H4 (cell line): ENCODE measurements around the gene NCK2. TPM values are rescaled to one million over a fixed set of nuclear protein-coding genes. Genes with fewer than 3 reads are reported as not detected.

ENCODE experiments used
- DNase-seq: peaks from one replicate; pipeline ENCODE4 v3.0.0-alpha.2; 2015; ENCODE audit warnings: low spot score
- total RNA-seq: library from RNA; depleted of rRNA; stranded (reverse); fragments of >200 nt; shearing (Covaris generic); gene quantifications from 2 replicates; pipeline ENCODE4 v1.2.3, GENCODE V29; 2014

The NCK2 gene
- total RNA-seq, 1 experiment from 2014 or later, result 17.6 TPM

- DNase-seq, result no peak
Measured at GRCh38 chr2:105845976-105846375, 101.3 kb downstream of the NCK2 start.

- DNase-seq, result no peak
Measured at GRCh38 chr2:105847056-105847455, 102.3 kb downstream of the NCK2 start.

GRCh38 chr2:105848367-105848766, 103.7 kb downstream of the NCK2 start:
- no peak for DNase-seq

- no peak for DNase-seq
Measured at GRCh38 chr2:105849431-105850179, 104.9 kb downstream of the NCK2 start.

- DNase-seq, result no peak
Measured at GRCh38 chr2:105852066-105852465, 107.4 kb downstream of the NCK2 start.

DNA sequence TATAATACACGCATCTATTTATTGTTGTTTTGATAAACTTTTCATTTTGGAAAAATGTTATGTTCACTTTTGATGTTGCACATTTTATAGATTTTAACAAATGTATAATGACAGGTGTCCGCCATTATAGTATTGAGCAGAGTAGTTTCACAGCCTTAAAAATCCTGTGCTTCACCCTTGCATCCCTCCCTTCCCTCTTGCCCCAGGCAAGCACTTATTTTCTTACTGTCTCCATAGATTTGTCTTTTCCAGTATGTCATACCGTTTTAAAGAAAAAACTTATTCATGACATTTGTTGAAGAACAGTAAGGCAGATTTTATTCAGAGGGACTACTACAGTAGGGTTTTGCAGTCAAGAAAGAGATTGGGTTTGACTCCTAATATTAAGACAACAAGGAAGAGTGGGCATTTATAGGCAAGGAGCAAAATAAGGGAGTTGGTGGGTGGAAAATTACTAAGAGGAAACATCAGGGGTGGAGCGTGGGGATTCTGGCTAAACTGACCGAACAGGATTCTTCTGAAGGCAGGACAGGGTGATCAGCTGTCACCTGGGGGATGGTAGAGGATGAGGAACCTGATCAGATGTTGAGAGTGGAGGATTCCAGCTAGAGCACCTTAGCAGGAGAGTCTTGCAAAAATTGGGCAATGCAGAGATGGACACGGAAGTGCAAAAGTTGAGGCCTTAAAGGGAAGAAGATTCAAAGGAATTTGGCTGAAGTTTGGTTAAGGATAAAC, 108.8 kb downstream of the NCK2 start:
- DNase-seq, result no peak

GRCh38 chr2:105854972-105855371, 110.3 kb downstream of the NCK2 start:
- no peak for DNase-seq

DNA sequence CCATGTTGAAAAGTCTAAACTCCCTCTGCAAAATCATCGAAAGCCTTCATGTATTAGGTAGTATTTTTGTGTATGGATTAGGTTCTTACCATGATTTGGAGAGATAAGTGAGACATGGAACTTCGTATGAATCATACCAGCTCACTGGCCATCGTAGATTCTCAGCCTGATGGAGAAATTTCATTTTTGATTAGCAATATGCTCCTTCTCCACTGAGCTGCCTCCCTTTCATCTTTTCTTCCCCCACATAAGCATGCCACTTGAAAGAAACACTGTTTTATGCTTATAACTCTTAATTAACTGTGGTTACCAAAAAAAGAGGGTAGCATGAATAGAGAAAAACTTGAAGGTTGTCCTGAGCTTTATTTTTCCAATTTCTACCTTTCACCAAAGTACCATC, 111.9 kb downstream of the NCK2 start:
- no peak for DNase-seq

- no peak for DNase-seq
Measured at GRCh38 chr2:105857076-105857740, 112.5 kb downstream of the NCK2 start.

GRCh38 chr2:105858868-105859693, 114.4 kb downstream of the NCK2 start:
- DNase-seq, result no peak

DNA sequence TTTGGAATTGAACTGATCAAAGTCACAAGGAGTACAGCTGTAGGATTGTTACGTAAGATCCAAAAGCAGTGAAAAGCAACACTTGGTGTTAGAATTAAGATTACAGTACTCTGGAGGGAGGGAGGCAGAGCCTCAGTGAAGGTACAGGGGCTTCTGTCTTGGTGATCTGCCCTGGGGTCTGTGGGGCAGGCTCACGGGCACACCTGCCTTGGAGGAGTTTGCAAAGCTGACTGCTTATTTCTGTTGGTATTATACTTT, 114.9 kb downstream of the NCK2 start:
- no peak for DNase-seq

GRCh38 chr2:105860567-105860966, 115.9 kb downstream of the NCK2 start:
- DNase-seq, result no peak

DNA sequence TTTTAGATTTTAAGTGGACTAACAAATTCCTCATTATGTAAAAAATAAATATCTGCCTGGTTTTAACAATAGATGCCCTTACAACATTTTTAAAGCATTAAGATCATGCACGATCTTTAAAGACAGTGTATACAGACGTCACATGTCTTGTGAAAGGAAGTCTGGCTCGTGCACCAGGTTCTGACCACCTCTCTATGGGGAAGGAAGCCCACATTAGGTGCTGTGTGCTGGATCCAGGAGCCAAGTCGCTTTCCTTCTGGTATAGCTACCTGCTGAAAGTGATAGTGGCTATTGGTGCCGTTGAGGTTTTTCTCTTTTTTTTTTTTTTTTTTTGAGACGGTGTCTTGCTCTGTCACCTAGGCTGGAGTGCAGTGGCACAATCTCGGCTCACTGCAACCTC, 116.5 kb downstream of the NCK2 start:
- DNase-seq, result no peak

- no peak for DNase-seq
Measured at GRCh38 chr2:105862843-105863242, 118.1 kb downstream of the NCK2 start.

- no peak for DNase-seq
Measured at GRCh38 chr2:105864262-105864661, 119.5 kb downstream of the NCK2 start.

DNA sequence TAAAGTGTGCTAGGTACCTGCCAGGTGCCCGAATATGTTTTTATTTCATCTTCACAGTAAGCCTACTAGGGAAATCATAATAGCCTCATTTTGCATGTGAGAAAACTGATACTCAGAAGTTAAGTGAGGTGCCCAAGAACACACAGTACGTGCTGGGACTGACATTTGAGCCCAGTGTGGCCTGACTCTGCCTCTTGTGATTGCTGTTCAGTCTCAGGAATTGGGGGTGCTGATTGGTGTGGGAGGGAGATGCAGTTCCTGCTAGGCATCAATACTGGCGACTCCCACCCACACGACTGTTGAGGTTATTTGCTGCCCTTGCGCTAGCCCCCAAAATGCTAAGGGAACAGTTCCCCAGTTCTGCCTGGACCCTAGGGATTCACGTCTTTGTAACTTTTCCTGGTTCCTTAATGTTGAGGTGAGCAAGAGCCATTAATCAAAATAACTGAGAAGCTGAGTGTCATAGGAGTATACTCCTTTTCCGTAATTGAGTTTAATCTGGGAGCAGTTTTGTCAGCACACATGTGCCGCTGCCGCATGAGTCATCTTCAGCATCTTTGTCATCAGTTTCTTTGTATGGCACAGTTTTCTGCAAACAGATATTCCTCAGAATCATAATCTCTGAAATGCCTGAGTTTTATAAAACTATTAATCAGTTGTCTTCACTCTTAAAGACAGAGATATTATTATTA, 120.7 kb downstream of the NCK2 start:
- DNase-seq, result no peak

- DNase-seq, result no peak
Measured at GRCh38 chr2:105866216-105867185, 121.8 kb downstream of the NCK2 start.

- no peak for DNase-seq
Measured at GRCh38 chr2:105867587-105867986, 122.9 kb downstream of the NCK2 start.

DNA sequence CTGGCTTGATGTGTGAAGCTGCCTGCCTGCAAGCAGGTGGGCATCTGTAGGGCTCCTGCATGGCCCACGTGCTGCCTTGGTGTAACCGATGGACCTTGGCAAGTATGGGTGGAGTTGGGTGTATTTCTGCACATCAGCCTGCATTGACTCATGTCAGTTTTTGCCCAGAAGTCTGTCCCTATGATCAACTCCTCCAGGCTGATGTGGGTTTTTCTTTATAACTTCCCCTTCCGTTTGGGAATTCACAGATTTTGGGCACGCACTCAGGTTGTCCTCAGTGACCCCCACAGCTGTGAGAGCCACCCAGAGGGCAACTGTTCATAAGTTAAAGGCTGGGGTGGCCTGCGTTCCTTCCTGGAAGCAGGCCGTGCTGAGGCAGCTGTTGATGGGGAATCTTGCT, 123.3 kb downstream of the NCK2 start:
- DNase-seq, result no peak

GRCh38 chr2:105869341-105869740, 124.6 kb downstream of the NCK2 start:
- no peak for DNase-seq
